Heart left ventricle (tissue), 16 donors: ENCODE measurements around the gene MAPK4. TPM values are rescaled to one million over a fixed set of nuclear protein-coding genes. Genes with fewer than 3 reads are reported as not detected.

Source experiments
- ATAC-seq, 4 donors: fragments of 200-7000 bp; cut with Tn5 transposase; one replicate each; pipeline ENCODE4 v1.9.1; 2020 to 2022; ENCODE audit warnings: moderate library complexity in 4 of 4, mild to moderate bottlenecking in 3 of 4, moderate number of reproducible peaks in 1 of 4
- DNase-seq, 5 donors: peaks; one replicate each; pipeline ENCODE4 v3.0.0-alpha.2; 2020
- H3K27ac ChIP-seq, 12 donors: fragments of 200-600 bp; sonication (generic) in 4 of 12; one replicate each; pipeline versions ENCODE4 v1.5.0 to v1.8.0; 2016 to 2022; ENCODE audit warnings: mild to moderate bottlenecking in 2 of 12
- H3K27me3 ChIP-seq, 9 donors: fragments of 200-600 bp; sonication (generic) in 2 of 9; one replicate each; pipeline versions ENCODE4 v1.5.1 to v1.8.0; 2016 to 2022; ENCODE audit warnings: mild to moderate bottlenecking in 3 of 9
- H3K36me3 ChIP-seq, 9 donors: fragments of 200-600 bp; sonication (generic) in 2 of 9; one replicate each; pipeline versions ENCODE4 v1.5.0 to v1.8.0; 2018 to 2022; ENCODE audit warnings: mild to moderate bottlenecking in 2 of 9
- H3K4me1 ChIP-seq, 12 donors: fragments of 200-600 bp; sonication (generic) in 4 of 12; one replicate each; pipeline versions ENCODE4 v1.5.0 to v1.8.0; 2016 to 2022; ENCODE audit warnings: mild to moderate bottlenecking in 3 of 12
- H3K4me3 ChIP-seq, 12 donors: fragments of 200-600 bp; sonication (generic) in 4 of 12; one replicate each; pipeline versions ENCODE4 v1.5.0 to v1.8.0; 2017 to 2022; ENCODE audit warnings: mild to moderate bottlenecking in 9 of 12, moderate library complexity in 4 of 12
- H3K9me3 ChIP-seq, 12 donors: fragments of 200-600 bp; sonication (generic) in 4 of 12; one replicate each; pipeline versions ENCODE4 v1.5.0 to v1.8.0; 2016 to 2022; ENCODE audit warnings: mild to moderate bottlenecking in 1 of 12
- POLR2A ChIP-seq, 2 donors: fragments of 450-650 bp; IDR thresholded peaks; one replicate each; pipeline ENCODE4 v1.6.1; 2017; ENCODE audit warnings: antibody characterized with exemption in 2 of 2, mild to moderate bottlenecking in 2 of 2, moderate library complexity in 2 of 2
- WGBS, 4 donors: extraction: QIAGEN DNeasy Blood & Tissue Kit in 2 of 4; methylation state at CpG; one replicate each; pipeline versions ENCODE4 v1.1.5 to v1.1.7; 2013 to 2018; 5-methylcytosine and 5-hydroxymethylcytosine counted together
- intact Hi-C, 10 donors: fragments of 100-400 bp; cut with DNase I; formaldehyde crosslinking; loops; one replicate each; pipeline versions ENCODE4 v1.11.1 to v1.14.2; 2022
- polyA plus RNA-seq, 2 donors: library from polyadenylated mRNA; stranded (reverse); fragments of 200-250 nt; gene quantifications; one replicate each; pipeline ENCODE4 v1.2.3, GENCODE V29; 2013
- total RNA-seq, 9 donors: library from RNA; depleted of rRNA in 2 of 9; stranded (reverse); fragments of >200 nt in 2 of 9; fragmentation: NEBNext Ultra II Directional in 3 of 9; extraction: Animal tissue kit (Norgen Biotek cat#: 25700) in 3 of 9; gene quantifications; one replicate each; pipeline versions ENCODE4 v1.1.0 to v1.2.4, GENCODE V29; 2016 to 2023
- TF ChIP-seq, protein P1 (sequence below), 12 donors: fragments of 200-600 bp; sonication (generic) in 4 of 12; IDR thresholded peaks; one replicate each; pipeline versions ENCODE4 v1.5.0 to v1.8.0; 2018 to 2022; ENCODE audit warnings: antibody characterized with exemption in 12 of 12, mild to moderate bottlenecking in 5 of 12
- donor health status: ischemic (EF 13 %, LVEDD 7.1; RV severe dilation, severe dysfunction).
- donor health status: healthy with polysubstance abuse.
- donor health status: DM: no; HTN: yes; CAD: no.
- donor health status: DM: no; HTN: no; CAD: no.
- donor health status: ischemic (EF 25% LVEDD 6.9; RV normal size, moderate dysfunction).
- donor health status: ischemic (EF 25% LVEDD 5.7; RV mildly dilated, moderate dysfunction).
- donor health status: healthy.
- donor health status: DM: yes; HTN: yes; CAD: no.
- donor health status: ischemic (EF 35%, LVEDD 5.7; RV mildly dilated, moderate dysfunction).
- donor health status: nonischemic (EF 11% LVEDD 7.7; RV severe dilation, severe dysfunction).
- donor health status: DM: yes; HTN: yes; CAD: no.
- donor health status: PGD.
- donor health status: ischemic (EF 29% LVEDD 5.4; RV normal size, mild dysfunction).
- donor health status: nonischemic (EF 23%, LVEDD 6.1; RV moderate dilation, normal function).

Gene MAPK4
- total and polyA plus RNA-seq, 11 donors, result 8.5 to 169 (median 30.1) TPM

DNA sequence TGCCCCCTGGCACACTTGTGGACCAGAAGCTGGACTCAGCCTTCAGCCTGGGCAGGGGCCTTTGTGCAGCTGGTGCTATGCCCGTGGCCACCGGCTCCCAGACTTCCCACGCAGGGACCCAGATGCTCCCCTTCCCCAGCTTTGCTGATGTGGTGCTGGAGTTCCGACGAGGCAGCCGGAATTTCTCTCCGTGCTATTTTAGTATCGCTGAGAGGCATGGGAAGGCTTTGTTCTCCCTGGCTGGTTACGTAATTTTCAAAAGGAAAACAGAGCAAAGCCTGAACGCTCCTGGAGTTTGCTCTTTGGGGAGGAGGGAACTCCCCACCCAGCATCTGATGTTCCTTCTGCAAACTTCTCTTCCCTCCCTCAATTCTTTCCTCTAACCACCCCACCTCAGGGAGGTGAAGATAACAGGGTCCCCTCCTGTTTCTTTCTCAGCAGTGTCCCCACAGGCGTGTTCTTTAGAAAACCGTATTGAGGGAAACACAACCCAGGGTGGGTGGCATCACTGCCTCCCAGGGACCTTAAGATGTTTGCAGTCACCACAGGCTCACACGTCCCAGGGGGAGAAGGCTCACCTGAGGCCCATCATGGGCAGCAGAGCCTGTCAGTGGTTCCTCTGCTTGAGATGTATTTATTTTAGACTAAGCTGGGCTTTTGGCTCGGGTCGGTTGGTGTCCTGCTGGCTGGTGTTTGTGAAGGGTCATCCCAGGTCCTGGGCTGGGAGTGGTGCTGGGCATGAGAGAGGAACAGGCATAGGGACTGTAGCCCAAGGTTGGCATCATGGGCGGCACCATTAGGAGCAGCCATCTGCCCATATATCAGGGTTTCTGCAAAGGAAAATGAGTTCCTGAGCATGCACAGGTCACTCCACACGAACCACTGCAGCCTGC is 95.0 kb downstream of the MAPK4 start:
- ATAC-seq (peak; percentile 13 to 60 (median 45)), DNase-seq (peak in 3 of 5 donors; percentile 38 to 70 (median 56))
- intact Hi-C loops, result loop anchor here in 4 of 10 donors (5.0 to 10.0 kb wide), 4 partner anchors 70 to 130 kb away; no protein-coding TSS in a partner anchor
- Histone ChIP-seq H3K4me3 (peak overlapping the region in 3 of 12 donors; percentile 7 to 17 (median 11)), H3K36me3 (no peaks in the 10 kb centered on the region), H3K27me3 (no peaks in the 10 kb centered on the region), H3K9me3 (no peaks in the 10 kb centered on the region), H3K4me1 (peaks cover 0 to 84% (median 36%) of the 10 kb centered on the region in 12 donors), H3K27ac (peak overlapping the region; percentile 67 to 98 (median 90))
- TF ChIP-seq, protein P1, sequence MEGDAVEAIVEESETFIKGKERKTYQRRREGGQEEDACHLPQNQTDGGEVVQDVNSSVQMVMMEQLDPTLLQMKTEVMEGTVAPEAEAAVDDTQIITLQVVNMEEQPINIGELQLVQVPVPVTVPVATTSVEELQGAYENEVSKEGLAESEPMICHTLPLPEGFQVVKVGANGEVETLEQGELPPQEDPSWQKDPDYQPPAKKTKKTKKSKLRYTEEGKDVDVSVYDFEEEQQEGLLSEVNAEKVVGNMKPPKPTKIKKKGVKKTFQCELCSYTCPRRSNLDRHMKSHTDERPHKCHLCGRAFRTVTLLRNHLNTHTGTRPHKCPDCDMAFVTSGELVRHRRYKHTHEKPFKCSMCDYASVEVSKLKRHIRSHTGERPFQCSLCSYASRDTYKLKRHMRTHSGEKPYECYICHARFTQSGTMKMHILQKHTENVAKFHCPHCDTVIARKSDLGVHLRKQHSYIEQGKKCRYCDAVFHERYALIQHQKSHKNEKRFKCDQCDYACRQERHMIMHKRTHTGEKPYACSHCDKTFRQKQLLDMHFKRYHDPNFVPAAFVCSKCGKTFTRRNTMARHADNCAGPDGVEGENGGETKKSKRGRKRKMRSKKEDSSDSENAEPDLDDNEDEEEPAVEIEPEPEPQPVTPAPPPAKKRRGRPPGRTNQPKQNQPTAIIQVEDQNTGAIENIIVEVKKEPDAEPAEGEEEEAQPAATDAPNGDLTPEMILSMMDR (IDR thresholded peaks at IDR 0.05), result no peak
- no peak for TF ChIP-seq POLR2A (IDR thresholded peaks at IDR 0.05)
- 31 to 44% (median 39%) methylated on average over 15 to 17 of the region's 17 CpGs for WGBS, 4 donors

DNA sequence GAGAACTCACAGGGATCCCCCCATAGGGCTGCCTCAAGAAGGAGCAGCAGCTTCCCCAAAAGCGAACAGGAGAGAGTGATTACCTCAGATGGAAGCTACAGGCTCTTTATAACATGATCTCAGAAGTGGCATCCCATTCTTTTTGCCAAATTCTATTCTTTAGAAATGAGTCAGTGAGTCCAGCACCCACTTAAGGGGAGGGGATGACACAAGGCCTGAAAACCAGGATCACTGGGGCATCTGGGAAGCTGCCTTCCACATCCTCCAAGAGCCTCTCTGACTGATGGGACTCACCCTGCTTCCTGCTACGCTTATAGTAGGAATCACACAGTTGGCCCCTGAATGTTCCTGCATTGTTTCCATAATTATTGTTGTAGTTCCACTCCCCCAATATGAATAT is 96.5 kb downstream of the MAPK4 start:
- Histone ChIP-seq H3K4me1 (peaks cover 0 to 76% (median 35%) of the 10 kb centered on the region in 12 donors), H3K36me3 (no peaks in the 10 kb centered on the region), H3K4me3 (no peak overlapping the region), H3K27ac (peak overlapping the region; percentile 7 to 98 (median 90)), H3K9me3 (no peaks in the 10 kb centered on the region), H3K27me3 (no peaks in the 10 kb centered on the region)
- no peak for DNase-seq
- TF ChIP-seq, protein P1 (IDR thresholded peaks at IDR 0.05), result no peak
- TF ChIP-seq POLR2A (IDR thresholded peaks at IDR 0.05), result no peak
- intact Hi-C loops, result loop anchor here in 3 of 10 donors (5.0 to 10.0 kb wide), 4 partner anchors 68 to 128 kb away; no protein-coding TSS in a partner anchor
- 87 to 94% (median 88%) methylated on average over 2 of the region's 2 CpGs for WGBS, 4 donors
- ATAC-seq, result no peak

DNA sequence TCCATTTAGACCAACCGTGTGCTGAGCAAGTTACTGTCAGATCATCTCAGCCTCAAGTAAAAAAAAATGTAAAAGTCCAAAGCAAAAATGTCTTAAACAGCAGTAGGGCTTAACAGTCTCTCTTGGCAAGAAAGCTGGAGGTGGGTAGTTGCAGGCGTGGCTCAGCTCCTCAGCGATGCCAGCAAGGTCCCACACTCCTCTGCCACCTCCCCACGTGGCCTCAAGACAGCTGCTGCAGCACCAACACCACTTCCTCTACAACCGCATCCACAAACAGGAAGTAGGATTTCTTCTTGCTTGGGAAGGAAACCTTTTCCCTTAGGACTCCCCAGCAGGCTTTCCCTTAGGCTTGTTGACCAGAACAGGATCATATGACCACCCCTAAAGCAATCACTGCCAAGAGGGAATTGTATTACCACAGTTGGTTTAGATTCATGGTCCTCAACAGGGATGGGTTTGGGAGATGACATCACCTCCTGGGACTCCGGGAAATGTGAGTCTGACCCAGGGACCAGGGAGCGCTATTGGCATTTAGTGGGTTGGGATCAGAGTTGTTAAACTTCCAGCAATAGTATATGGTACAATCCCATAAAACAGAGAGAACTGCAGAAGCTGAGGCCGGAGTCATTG is 97.1 kb downstream of the MAPK4 start:
- Histone ChIP-seq H3K9me3 (peaks cover 0 to 6% (median 0%) of the 10 kb centered on the region in 12 donors), H3K4me1 (peaks cover 0 to 70% (median 34%) of the 10 kb centered on the region in 12 donors), H3K27ac (peak overlapping the region; percentile 7 to 98 (median 90)), H3K27me3 (no peaks in the 10 kb centered on the region), H3K4me3 (no peak overlapping the region), H3K36me3 (no peaks in the 10 kb centered on the region)
- TF ChIP-seq, protein P1 (IDR thresholded peaks at IDR 0.05), result no peak
- TF ChIP-seq POLR2A (IDR thresholded peaks at IDR 0.05), result no peak
- intact Hi-C loops, result loop anchor here in 3 of 10 donors (5.0 to 10.0 kb wide), 4 partner anchors 68 to 128 kb away; no protein-coding TSS in a partner anchor
- ATAC-seq, result peak in 1 of 4 donors; percentile 32
- 57 to 76% (median 67%) methylated on average over 7 to 8 of the region's 8 CpGs for WGBS, 4 donors
- DNase-seq, result no peak
